Renal cortex interstitium (tissue), 11 donors: ENCODE results near the gene CNTROB. TPM values are rescaled to one million over a fixed set of nuclear protein-coding genes. Genes with fewer than 3 reads are reported as not detected.

Experiments used
- DNase-seq, 11 donors: peaks; one replicate each; pipeline ENCODE4 v3.0.0-alpha.2; 2013; ENCODE audit warnings: low read depth in 9 of 11, low spot score in 4 of 11; ENCODE audit errors: extremely low read depth in 1 of 11
- polyA plus RNA-seq, 3 donors: library from polyadenylated mRNA; unstranded; fragments of 120-200 nt; gene quantifications; one replicate each; pipeline ENCODE4 v1.2.1, GENCODE V29; 2013; ENCODE audit not compliant: insufficient read length in 3 of 3

Gene CNTROB
- polyA plus RNA-seq, 3 donors = 52.5 to 66.4 (median 55.7) TPM

DNA sequence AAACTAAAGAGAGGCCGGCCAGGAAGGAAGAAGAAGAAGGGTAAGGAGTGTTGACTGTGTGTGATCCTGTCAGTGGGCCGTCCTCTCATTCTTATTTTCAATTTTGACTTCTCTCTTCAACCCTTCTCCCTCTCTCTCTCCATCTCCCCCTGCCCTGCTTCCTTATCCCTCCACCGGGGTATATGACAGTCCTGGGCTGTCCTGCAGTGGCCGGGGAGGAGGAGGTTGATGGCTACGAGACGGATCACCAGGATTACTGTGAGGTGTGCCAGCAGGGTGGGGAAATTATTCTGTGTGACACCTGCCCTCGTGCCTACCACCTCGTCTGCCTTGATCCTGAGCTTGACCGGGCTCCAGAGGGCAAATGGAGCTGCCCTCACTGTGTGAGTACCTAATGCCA, 37.8 kb upstream of the CNTROB start:
- no peak for DNase-seq

- no peak for DNase-seq
Measured at GRCh38 chr17:7894866-7895265, 37.1 kb upstream of the CNTROB start.

DNA sequence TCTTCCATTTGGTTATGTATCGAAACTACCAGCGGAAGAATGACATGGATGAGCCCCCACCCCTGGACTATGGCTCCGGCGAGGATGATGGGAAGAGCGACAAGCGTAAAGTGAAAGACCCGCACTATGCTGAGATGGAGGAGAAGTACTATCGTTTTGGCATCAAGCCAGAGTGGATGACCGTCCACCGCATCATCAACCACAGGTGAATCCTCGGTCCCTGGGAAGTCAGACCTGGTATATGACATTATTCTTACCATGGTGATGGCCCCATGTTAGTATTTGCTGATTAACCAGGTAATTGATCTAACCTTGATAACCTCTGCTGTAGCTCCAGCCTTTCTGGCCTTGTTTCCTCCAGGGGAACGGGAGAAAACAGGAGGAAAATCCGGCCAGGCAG, 34.9 kb upstream of the CNTROB start:
- no peak for DNase-seq

DNA sequence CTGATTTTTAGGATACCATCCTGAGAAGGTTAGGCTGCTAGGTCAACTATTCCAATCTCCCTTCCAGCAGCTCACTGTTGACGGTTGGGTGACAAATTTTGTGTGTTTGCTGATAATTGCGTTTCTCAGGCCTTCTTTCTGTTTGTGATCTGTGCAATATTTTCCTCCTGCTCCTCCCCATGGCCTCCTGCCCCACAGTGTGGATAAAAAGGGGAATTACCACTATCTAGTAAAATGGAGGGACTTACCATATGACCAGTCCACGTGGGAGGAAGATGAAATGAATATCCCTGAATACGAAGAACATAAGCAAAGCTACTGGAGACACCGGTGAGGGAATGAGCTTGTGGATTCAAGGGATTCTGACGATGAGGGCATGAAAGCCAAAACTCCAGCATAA, 34.2 kb upstream of the CNTROB start:
- DNase-seq = no peak

DNA sequence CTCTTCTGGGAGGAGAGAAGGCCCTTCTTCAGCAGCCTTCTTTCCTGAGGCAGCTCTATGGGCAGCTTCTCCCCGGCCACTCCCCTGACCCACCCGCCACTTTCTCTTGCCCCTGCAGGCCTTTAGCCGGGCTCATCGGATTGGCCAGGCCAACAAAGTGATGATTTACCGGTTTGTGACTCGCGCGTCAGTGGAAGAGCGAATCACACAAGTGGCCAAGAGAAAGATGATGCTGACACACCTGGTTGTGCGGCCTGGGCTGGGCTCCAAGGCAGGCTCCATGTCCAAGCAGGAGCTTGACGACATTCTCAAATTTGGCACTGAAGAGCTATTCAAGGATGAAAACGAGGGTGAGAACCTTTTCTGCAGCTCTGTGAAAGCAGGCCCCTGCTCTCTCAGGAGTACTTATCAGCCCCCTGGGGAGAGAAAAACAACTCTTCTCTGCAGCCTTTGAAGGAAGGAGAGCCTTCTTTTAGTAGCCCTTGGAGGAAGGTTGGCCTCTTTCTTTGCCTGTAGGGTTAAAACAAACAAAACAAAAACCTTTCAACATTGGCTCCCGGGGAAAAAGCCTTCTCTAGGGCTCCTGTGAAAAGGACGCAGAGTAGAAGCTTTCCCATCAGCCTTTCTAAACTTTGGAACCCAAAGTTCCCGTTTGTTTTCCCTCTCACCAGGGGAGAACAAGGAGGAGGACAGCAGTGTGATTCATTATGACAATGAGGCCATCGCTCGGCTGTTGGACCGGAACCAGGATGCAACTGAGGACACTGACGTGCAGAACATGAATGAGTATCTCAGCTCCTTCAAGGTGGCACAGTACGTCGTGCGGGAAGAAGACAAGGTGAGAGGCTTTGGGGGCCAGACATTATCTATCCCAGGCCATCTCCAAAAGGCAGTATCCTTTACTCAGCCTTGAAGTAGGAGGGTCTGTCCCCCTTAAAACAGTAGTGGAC, 28.6 kb upstream of the CNTROB start:
- no peak for DNase-seq

GRCh38 chr17:7909089-7909488, 22.9 kb upstream of the CNTROB start:
- DNase-seq = no peak

DNA sequence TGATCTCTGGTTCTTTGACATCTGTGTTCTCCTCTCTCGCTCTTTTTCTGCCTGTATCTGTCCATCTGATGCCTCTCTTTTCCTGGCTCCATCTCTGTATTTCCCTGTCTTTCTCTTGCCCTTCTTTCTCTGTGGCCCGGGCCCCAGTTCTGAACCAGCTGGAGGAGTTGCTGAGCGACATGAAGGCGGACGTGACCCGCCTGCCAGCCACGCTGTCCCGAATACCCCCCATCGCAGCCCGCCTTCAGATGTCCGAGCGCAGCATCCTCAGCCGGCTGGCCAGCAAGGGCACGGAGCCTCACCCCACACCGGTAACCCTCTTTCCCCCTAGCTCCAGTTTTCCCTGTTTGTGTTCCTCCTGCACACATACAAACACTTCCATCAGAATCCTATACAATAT, 21.7 kb upstream of the CNTROB start:
- DNase-seq = no peak

DNA sequence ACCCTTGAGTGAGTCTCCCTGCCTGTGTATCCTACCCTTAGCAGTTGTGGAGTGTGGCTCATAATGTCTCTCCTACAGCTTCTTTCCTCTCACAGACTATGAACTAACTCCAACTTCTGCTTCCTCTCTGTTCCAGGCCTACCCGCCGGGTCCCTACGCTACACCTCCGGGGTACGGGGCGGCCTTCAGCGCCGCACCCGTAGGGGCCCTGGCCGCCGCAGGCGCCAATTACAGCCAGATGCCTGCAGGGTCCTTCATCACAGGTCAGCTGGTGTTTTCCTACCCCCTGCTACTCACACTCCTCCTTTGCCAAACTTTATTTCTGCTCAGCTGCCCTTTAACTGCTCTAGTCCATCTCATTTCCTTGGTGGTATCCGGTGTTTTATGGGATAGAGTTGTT, 21.3 kb upstream of the CNTROB start:
- DNase-seq = no peak

DNA sequence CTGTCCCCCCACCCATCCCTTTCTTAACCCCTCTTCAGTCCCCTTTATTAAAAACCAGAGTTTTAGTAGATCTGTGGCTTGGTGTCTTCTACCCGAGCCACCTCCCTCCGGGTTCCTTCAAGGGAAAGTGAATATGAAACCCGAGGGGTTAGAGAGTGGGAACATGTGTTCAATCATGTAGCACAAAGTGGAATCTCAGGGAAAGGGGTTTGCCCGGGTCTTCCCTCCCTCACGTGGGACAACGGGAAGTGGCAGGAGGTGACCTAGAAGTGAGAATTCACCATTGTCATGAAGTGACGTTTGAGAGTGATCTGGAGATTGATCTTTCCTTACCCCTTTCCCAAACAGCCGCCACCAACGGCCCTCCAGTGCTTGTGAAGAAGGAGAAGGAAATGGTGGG, 20.9 kb upstream of the CNTROB start:
- DNase-seq = no peak

GRCh38 chr17:7912927-7913524, 19.0 kb upstream of the CNTROB start:
- peak in 2 of 11 donors; percentile 63 to 67 for DNase-seq

DNA sequence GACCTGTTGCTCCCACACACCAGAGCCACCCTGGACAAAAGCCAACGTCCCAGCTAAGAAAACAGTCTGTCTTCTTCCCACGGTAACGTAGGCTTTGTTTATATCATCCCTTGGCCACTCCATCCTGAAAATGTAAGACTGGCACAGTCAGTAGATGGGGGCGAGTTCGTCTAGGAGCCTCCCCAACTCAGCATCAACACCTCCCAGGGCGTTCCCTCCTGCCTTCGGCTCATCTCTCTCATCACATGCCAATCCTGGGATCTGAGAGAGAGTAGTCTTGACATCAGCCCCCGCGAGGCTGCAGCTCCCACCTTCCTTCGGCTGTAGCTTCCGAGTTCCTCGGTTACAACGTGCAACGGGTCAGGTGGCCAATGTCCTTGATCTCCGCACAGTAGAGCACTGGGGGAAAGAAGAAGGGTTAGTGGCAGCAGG, 16.8 kb upstream of the CNTROB start:
- peak in 2 of 11 donors; percentile 28 to 42 for DNase-seq

GRCh38 chr17:7915611-7916384, 16.2 kb upstream of the CNTROB start, which contains the start of gene RNF227:
TSS of gene RNF227 (minus strand) at chr17:7916289. CDS start at chr17:7916195, 94 bp downstream.
- DNase-seq = peak; percentile 87 to 96 (median 95)

- no peak for DNase-seq
Measured at GRCh38 chr17:7916385-7916682, 15.7 kb upstream of the CNTROB start.

DNA sequence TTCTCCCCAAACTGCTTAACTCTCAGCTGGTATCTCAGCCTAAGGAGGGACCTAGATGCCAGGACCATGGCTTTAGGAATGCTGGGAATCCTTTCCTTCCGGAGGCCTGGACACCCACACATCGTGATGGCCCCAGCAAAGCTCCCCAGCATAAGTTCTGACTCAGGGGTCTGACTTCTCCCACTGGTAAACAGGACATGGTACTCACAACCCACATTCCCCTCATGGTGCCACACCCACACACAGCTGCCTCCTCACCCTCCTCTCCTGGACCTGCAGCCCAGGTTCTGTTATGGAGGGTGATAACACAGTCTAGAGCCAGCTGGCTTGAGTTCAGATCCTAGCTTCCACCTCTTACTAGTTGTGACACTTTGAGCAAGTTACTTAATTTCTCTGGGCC, 15.2 kb upstream of the CNTROB start:
- no peak for DNase-seq

GRCh38 chr17:7922269-7922844, 9.6 kb upstream of the CNTROB start:
- no peak for DNase-seq

DNA sequence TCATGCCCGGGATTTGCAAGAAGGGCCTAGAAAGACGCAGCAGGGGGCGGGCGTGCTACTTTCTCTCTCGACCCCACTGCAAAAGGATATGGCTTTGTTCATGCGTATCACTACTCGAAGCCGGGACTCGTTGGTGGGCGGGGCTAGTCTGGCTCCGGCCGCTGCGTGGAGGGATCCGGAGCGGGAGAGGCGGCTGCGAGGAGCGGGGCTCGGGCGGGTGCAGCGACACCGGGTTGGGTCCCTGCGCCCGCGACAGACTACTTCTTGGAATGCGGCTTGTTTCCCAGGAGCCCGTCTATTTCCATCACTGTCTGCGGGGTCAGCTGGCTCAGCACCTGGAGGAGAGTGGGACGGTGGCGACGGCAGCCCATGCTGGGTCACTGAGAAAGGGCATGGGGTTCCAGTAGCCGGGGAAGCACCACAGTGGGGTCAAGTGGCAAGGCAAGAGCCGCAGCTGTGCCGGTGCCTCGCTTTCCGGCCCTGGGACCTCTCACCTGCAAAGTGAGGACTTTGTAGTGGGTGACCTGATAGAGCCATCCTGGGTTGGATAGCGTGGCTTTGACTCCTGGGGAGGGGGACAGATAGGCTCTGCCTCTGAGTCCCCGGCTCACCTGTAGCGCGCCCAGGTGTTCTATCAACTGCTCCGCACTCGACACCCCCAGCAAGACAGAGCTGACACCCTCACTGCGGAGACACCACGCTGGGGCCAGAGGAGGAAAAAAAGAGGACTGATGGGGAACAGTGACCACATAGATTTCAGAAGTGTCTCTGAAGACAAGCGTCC, 9.0 kb upstream of the CNTROB start:
- DNase-seq = peak in 9 of 11 donors; percentile 75 to 90 (median 88)

DNA sequence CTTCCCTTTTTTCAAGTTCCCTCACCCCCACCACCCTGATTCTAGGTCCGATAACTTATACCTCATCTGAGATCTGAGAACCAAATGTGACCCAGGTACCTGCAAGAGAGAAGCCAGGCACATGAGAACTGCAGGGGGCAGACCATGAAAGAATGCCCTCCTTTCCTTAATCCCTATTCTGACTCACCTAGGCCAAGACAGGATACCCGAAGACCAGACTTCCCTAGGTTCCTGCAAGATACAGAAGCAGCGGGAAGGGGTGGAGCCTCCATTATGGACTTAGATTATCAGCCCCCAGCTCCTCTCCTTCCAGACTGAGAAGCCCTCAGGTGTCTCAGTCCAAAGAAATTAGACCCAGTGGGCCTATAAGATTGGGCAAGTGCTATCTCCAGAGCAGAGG, 4.4 kb upstream of the CNTROB start:
- DNase-seq = no peak

DNA sequence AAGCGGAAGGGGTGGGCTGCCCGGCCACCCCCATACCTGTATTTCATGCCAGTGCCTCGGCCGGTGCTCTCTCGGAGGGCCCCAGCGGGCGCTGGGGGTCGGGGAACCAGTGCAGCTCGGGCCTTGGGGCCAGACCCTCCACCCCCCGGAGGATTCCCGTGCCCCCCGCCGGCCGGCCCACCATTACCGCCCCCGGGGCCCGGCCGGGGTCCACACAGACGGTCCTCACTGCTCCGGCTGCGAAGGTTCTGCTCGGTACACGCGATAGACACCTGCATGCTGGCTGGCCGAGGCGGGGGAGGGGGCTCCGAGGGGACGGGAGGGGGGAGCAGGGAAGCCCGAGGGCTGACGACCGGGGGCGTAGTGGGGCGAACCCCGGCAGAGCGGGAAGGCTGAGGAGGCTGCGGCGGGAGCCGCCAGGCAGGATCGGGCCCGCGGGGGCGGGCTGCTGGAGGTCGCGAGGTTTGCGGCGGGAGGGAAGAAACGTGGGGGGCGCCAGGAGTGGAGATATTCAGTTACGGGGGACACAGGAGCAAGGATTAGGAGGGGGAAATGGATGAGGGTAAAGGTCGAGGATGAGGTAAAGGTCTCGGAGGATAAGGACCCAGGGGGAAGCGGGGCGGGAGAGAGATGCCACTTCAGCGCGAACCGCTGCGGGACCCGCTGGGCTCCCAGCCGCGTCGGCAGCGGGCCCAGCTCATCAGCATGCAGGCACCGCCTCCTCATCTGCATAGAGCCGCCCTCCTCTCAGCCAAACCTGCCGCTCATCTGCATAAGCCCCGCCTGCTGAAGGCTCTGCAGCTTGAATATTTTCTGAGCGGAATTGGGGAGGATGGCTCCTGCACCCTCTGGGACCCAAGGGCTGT, 2.6 kb upstream of the CNTROB start, which contains the start of gene KCNAB3:
KCNAB3 (minus strand) TSS at position 699 of the 866 bp plus-strand sequence; CDS start at position 278, 421 bp downstream.
- peak in 5 of 11 donors; percentile 64 to 74 (median 67) for DNase-seq
